Head of caudate nucleus (tissue), 42 donors: ENCODE measurements around the gene TSPY3.
"Not testable (repeated sequence)": the region's sequence is repeated elsewhere in the genome, so short reads cannot be mapped to it uniquely, and the experiment has no call there.

Source experiments
- DNase-seq, 42 donors: peaks; one replicate each; pipeline versions ENCODE4 v3.0.0 to v3.0.0-alpha.2; 2020 to 2021; ENCODE audit warnings: mixed read lengths in 7 of 42
- intact Hi-C: fragments of 100-400 bp; cut with DNase I; formaldehyde crosslinking; loops from one replicate; pipeline ENCODE4 v1.15.0; 2022

Gene TSPY3

DNA sequence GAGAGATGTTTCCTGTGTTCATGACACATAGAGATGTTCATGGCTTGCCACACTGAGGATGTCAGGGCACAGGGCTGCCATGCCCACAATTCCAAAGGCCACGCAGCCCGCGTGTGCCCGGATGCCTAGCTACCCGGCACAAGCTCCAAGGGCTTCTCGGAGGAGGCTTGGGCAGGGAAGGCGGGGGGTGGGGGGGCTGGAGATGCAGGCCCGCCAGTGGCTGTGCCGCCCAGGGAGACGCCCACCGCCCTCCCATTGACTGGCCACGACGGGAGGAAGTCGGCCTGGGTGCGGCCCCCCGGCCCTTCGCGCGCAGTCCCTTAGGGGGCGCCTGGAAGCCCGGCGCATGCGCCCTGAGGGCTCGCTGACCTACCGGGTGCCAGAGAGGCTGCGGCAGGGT lies at the start of gene TSPY3:
Gene TSPY3, plus strand, starts transcription at position 301 of the 400 bp plus-strand sequence. Its CDS starts 46 bp downstream, at position 347.
- DNase-seq, intact Hi-C loops: not testable (repeated sequence)

GRCh38 chrY:9357497-9357896 lies 40.7 kb upstream of the TSPY3 start, which contains the start of gene TSPY8:
Gene TSPY8, plus strand, starts transcription at chrY:9357797. Its CDS starts 46 bp downstream, at chrY:9357843.
- DNase-seq, intact Hi-C loops: not testable (repeated sequence)

- DNase-seq = peak in 7 of 42 donors; percentile 0 to 31 (median 7)
- intact Hi-C loops = not testable (repeated sequence)
Observed at GRCh38 chrY:9396527-9396926, 1.7 kb upstream of the TSPY3 start.
